ENCODE data around the gene CUBN. TPM values are rescaled to one million over a fixed set of nuclear protein-coding genes. Genes with fewer than 3 reads are reported as not detected.

CUBN gene
- polyA plus RNA-seq, 2 of the 4 experiments (the other 2 are of a cell fraction): 0.08 to 0.28 TPM

DNA sequence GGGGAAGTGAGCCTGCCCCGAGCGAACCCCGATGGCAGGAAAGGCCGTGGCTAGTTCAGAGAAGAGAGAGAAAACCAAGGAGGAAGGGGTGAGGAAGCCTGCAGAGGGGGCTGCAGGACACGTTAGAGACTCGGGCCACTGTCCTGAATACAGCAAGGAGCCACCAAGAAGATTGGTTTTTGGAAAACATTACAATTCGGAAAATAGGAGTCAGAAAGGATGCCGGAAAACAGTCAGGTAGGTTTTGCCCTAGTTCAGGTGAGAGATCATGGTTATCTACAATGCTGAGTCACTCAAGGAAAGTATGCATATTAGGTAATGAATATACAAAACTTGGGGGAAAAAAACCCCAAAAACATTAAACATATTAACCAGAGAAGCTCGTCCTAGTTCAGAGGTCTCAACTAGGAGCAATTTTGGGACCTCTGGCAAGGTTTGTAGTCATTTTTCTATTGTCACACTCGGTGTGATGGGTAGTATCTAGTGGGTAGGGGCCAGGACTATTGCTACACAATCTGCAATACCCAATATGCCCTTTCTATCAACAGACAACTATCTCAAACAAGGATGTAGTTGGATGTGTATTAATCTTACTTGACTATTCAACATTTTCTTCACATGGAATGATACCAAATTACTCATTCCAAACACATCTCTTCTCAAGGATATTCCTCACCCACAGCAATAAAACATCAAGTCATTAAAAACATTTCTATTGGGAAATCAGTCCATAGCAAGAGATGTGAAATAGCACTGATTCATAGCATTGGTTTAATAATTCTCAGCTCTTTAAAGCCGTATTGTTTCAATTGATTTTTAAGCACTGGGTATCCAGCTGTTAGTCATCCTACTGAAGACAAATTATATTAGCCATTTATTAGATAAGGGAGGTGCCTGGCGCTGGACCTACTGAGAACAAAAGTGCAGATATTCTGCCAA, 238.0 kb downstream of the CUBN start:
- no peak for FAIRE-seq
- DNase-seq (ENCODE audit: low read depth in 1 of 2, low spot score in 1 of 2): peak in 1 of 2 experiments; percentile 51
- POLR2A ChIA-PET: interaction anchor here (0.6 kb wide), 1 partner anchor 337 kb away, joined by 3 read pairs; no protein-coding TSS in a partner anchor
- peaks cover 28% of the 10 kb centered on the region for H3K4me1 ChIP-seq
- peak overlapping the region in 1 of 2 experiments; percentile 52; a peak in 3 of 6 replicates for H3K27ac ChIP-seq
- no peak overlapping the region for H3K4me3 ChIP-seq
- ATAC-seq: peak; percentile 75 to 76
- 56% methylated on average over 12 of the region's 12 CpGs for WGBS (ENCODE audit: missing lambda C conversion rate)
- CTCF ChIA-PET: interaction anchor here (0.6 to 1.1 kb wide), 5 partner anchors 49 to 339 kb away, joined by 3 read pairs; no protein-coding TSS in a partner anchor
- peak overlapping the region; percentile 29 for H3K4me2 ChIP-seq
- peaks cover 4% of the 10 kb centered on the region; the same call in 1 of the 3 replicates for H3K9me3 ChIP-seq
- no peak for TF ChIP-seq NFE2L2 (conservative IDR thresholded peaks at IDR 0.05; ENCODE audit: low read length)
- peak; percentile 81 for TF ChIP-seq FOSL2 (IDR thresholded peaks at IDR 0.05)
- TF ChIP-seq FOSL2 (CRISPR knock-in tag; IDR thresholded peaks at IDR 0.05): peak; percentile 81
- TF ChIP-seq SMC3 (IDR thresholded peaks at IDR 0.05): peak; percentile 11; the same call in 1 of the 3 replicates
- no peak for TF ChIP-seq PHF8 (IDR thresholded peaks at IDR 0.05; ENCODE audit: borderline replicate concordance, low read depth)
- no peak for TF ChIP-seq POLR2AphosphoS2 (conservative IDR thresholded peaks at IDR 0.05; ENCODE audit: low read length)
- TF ChIP-seq RAD21 (conservative IDR thresholded peaks at IDR 0.05 in 1 of 2, IDR thresholded peaks at IDR 0.05 in 1 of 2): peak in 1 of 2 experiments; percentile 35; a peak in 2 of 5 replicates
- TF ChIP-seq ATOH8 (CRISPR knock-in tag; IDR thresholded peaks at IDR 0.05; ENCODE audit: low read depth): no peak
- no peak for TF ChIP-seq HEYL (CRISPR knock-in tag; IDR thresholded peaks at IDR 0.05)
- TF ChIP-seq GATA3 (IDR thresholded peaks at IDR 0.05; ENCODE audit: borderline replicate concordance): peak; percentile 50; the same call in 1 of the 2 replicates
- peak; percentile 63; the same call in 1 of the 2 replicates for TF ChIP-seq FOSB (CRISPR knock-in tag; IDR thresholded peaks at IDR 0.05)
- no peak for TF ChIP-seq REST (IDR thresholded peaks at IDR 0.05)
- TF ChIP-seq, protein P1, sequence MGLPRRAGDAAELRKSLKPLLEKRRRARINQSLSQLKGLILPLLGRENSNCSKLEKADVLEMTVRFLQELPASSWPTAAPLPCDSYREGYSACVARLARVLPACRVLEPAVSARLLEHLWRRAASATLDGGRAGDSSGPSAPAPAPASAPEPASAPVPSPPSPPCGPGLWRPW (IDR thresholded peaks at IDR 0.05): peak; percentile 73; the same call in 1 of the 2 replicates
- no peak for TF ChIP-seq TP53 (CRISPR knock-in tag; IDR thresholded peaks at IDR 0.05)
- no peak for TF ChIP-seq ESRRA (IDR thresholded peaks at IDR 0.05; ENCODE audit: borderline replicate concordance, low read length)
- peak; percentile 40 for TF ChIP-seq MAFK (IDR thresholded peaks at IDR 0.05; ENCODE audit: partially characterized antibody)
- TF ChIP-seq EHMT2 (IDR thresholded peaks at IDR 0.05; ENCODE audit: low read depth): no peak
- peak; percentile 66; the same call in 1 of the 3 replicates for TF ChIP-seq BCL3 (IDR thresholded peaks at IDR 0.05)
- no peak for TF ChIP-seq ELK1 (IDR thresholded peaks at IDR 0.05; ENCODE audit: low read depth, low read length)
- TF ChIP-seq TFCP2L1 (CRISPR knock-in tag; IDR thresholded peaks at IDR 0.05): no peak
- no peak for TF ChIP-seq EHF (CRISPR knock-in tag; IDR thresholded peaks at IDR 0.05)
- no peak for TF ChIP-seq RCOR1 (IDR thresholded peaks at IDR 0.05; ENCODE audit: low read depth, low read length)
- no peak for TF ChIP-seq NR3C1 (IDR thresholded peaks at IDR 0.05)
- peak; percentile 30 to 38; a peak in 2 of 5 replicates for TF ChIP-seq EP300 (IDR thresholded peaks at IDR 0.05)
- TF ChIP-seq JUNB (IDR thresholded peaks at IDR 0.05): peak; percentile 89
- TF ChIP-seq, protein P2, sequence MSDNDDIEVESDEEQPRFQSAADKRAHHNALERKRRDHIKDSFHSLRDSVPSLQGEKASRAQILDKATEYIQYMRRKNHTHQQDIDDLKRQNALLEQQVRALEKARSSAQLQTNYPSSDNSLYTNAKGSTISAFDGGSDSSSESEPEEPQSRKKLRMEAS (IDR thresholded peaks at IDR 0.05): no peak
- no peak for TF ChIP-seq MAZ (IDR thresholded peaks at IDR 0.05; ENCODE audit: borderline replicate concordance, low read depth, low read length)
- no peak for TF ChIP-seq RNF2 (IDR thresholded peaks at IDR 0.05; ENCODE audit: borderline replicate concordance, low read depth)
- no peak for TF ChIP-seq KDM5A (IDR thresholded peaks at IDR 0.05)
- TF ChIP-seq, protein P3, sequence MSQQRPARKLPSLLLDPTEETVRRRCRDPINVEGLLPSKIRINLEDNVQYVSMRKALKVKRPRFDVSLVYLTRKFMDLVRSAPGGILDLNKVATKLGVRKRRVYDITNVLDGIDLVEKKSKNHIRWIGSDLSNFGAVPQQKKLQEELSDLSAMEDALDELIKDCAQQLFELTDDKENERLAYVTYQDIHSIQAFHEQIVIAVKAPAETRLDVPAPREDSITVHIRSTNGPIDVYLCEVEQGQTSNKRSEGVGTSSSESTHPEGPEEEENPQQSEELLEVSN (IDR thresholded peaks at IDR 0.05; ENCODE audit: borderline replicate concordance, low read depth): no peak
- peak in 1 of 2 experiments; percentile 59; a peak in 1 of 5 replicates for TF ChIP-seq JUN (IDR thresholded peaks at IDR 0.05)
